Prostate gland (tissue), 2 donors: ENCODE measurements around the gene WDFY2.

Experiments used
- CTCF ChIP-seq, 4 experiments: fragments of 200-600 bp in 2 of 4; fragments of 450-650 bp in 2 of 4; sonication (generic) in 2 of 4; IDR thresholded peaks; 1 replicate in 3 of 4; 2 replicates in 1 of 4; pipeline ENCODE4 v1.5.1; 2016 to 2019; ENCODE audit warnings: antibody characterized with exemption in 4 of 4, mild to moderate bottlenecking in 2 of 4, moderate library complexity in 2 of 4
- POLR2A ChIP-seq: fragments of 450-650 bp; IDR thresholded peaks from one replicate; pipeline ENCODE4 v1.6.1; 2016; ENCODE audit warnings: antibody characterized with exemption, mild to moderate bottlenecking
- POLR2AphosphoS5 ChIP-seq: sonication (generic); formaldehyde crosslinking; IDR thresholded peaks from one replicate; pipeline ENCODE4 v1.6.1; 2017; ENCODE audit warnings: antibody characterized with exemption

- no peak for TF ChIP-seq CTCF (IDR thresholded peaks at IDR 0.05)
- TF ChIP-seq POLR2AphosphoS5 = no peak
- TF ChIP-seq POLR2A = no peak
Observed at GRCh38 chr13:51666374-51666773, 82.1 kb downstream of the WDFY2 start.
